HCT116 (cell line): Measurements from ENCODE around the gene KPNA1. TPM values are rescaled to one million over a fixed set of nuclear protein-coding genes. Genes with fewer than 3 reads are reported as not detected.
A peak's percentile ranks its signal among the peaks of the same experiment; 100 is the strongest.

ENCODE experiments used
- ATAC-seq: fragments of 200-7000 bp; cut with Tn5 transposase; 2 replicates; pipeline ENCODE4 v1.9.1; 2020; ENCODE audit warnings: mild to moderate bottlenecking, moderate library complexity
- BruUV-seq: library from RNA; stranded (reverse); fragments of 400-500 nt; replicated peaks from 2 replicates; lab custom pipeline; 2021; lab: Mats Ljungman, UMichigan
- CTCF ChIA-PET: fragments of 300-600 bp; sonication (Branson Sonifier 250); formaldehyde crosslinking; loops from one replicate; lab custom pipeline; 2021; ENCODE audit warnings: antibody characterized with exemption; lab: Charles Lee
- POLR2A ChIA-PET: fragments of 300-600, 350-600 bp; sonication (Branson Sonifier 250); formaldehyde crosslinking; loops from one replicate; lab custom pipeline; 2021; ENCODE audit warnings: antibody characterized with exemption; lab: Charles Lee
- RAD21 ChIA-PET, 2 experiments: fragments of 300-600 bp; sonication (Branson Sonifier 250); formaldehyde crosslinking; loops; one replicate each; lab custom pipeline; 2023; ENCODE audit warnings: low total read pairs in 2 of 2; ENCODE audit not compliant: uncharacterized antibody in 2 of 2, unreplicated experiment in 2 of 2, low non-redundant PET in 1 of 2; lab: Charles Lee
- DNase-seq: peaks from one replicate; pipeline ENCODE4 v3.0.0-alpha.2; 2010; ENCODE audit warnings: low read depth, low spot score
- H2AFZ ChIP-seq: fragments of 200-600 bp; shearing (Covaris generic), sonication (generic); 2 replicates; pipeline ENCODE4 v1.6.1; 2017; ENCODE audit warnings: low read depth, mixed run types, mixed read lengths, antibody characterized with exemption, low read length; ENCODE audit not compliant: poor library complexity, severe bottlenecking
- H3K27ac ChIP-seq: 2 replicates; pipeline ENCODE4 v1.5.1; 2012; ENCODE audit warnings: low read depth, low read length
- H3K27me3 ChIP-seq: fragments of 200-600 bp; sonication (generic); 2 replicates; pipeline ENCODE4 v1.6.1; 2016; ENCODE audit warnings: mixed run types, low read length, mixed read lengths; ENCODE audit not compliant: insufficient read depth
- H3K36me3 ChIP-seq, 2 experiments: fragments of 200-500 bp in 1 of 2; fragments of 200-600 bp in 1 of 2; sonication (Bioruptor generic) in 1 of 2; sonication (generic) in 1 of 2; 2 replicates each; pipeline versions ENCODE4 v1.5.1 to v1.6.1; 2014 to 2016; ENCODE audit warnings: low read length in 2 of 2, inconsistent platforms in 1 of 2, mixed read lengths in 1 of 2, mixed run types in 1 of 2; ENCODE audit not compliant: insufficient read depth in 2 of 2, control insufficient read depth in 1 of 2
- H3K4me1 ChIP-seq, 2 experiments: fragments of 200-600 bp in 1 of 2; sonication (generic) in 1 of 2; 2 replicates each; pipeline versions ENCODE4 v1.5.1 to v1.6.1; 2012 to 2017; ENCODE audit warnings: low read length in 2 of 2, inconsistent platforms in 1 of 2, mild to moderate bottlenecking in 1 of 2, mixed read lengths in 1 of 2, mixed run types in 1 of 2, moderate library complexity in 1 of 2; ENCODE audit not compliant: insufficient read depth in 2 of 2, control insufficient read depth in 1 of 2
- H3K4me2 ChIP-seq: fragments of 200-600 bp; sonication (generic); 2 replicates; pipeline ENCODE4 v1.6.1; 2017; ENCODE audit warnings: mixed run types, low read length, mixed read lengths
- H3K4me3 ChIP-seq, 2 experiments: fragments of 200-600 bp in 1 of 2; sonication (generic) in 1 of 2; replicated peaks in 1 of 2; 2 replicates each; pipeline ENCODE4 v1.5.1; 2011 to 2016; ENCODE audit warnings: low read length in 2 of 2, control low read depth in 1 of 2, low read depth in 1 of 2, mild to moderate bottlenecking in 1 of 2, mixed read lengths in 1 of 2, mixed run types in 1 of 2
- H3K79me2 ChIP-seq: fragments of 200-600 bp; sonication (generic); 2 replicates; pipeline ENCODE4 v1.6.1; 2017; ENCODE audit warnings: mild to moderate bottlenecking, mixed run types, low read length, moderate library complexity, mixed read lengths; ENCODE audit not compliant: insufficient read depth
- H3K9ac ChIP-seq: fragments of 200-600 bp; sonication (generic); 2 replicates; pipeline ENCODE4 v1.6.1; 2016; ENCODE audit warnings: low read length, mixed read lengths
- H3K9me2 ChIP-seq: fragments of 200-600 bp; sonication (generic), shearing (Covaris generic); 2 replicates; pipeline ENCODE4 v1.6.1; 2017; ENCODE audit warnings: mixed run types, mild to moderate bottlenecking, moderate library complexity; ENCODE audit not compliant: insufficient read depth
- H3K9me3 ChIP-seq, 2 experiments: fragments of 200-500 bp in 1 of 2; fragments of 200-600 bp in 1 of 2; sonication (Bioruptor generic) in 1 of 2; sonication (generic) in 1 of 2; 2 replicates each; pipeline ENCODE4 v1.6.1; 2014 to 2017; ENCODE audit warnings: low read length in 2 of 2, mixed read lengths in 2 of 2, inconsistent platforms in 1 of 2, low read depth in 1 of 2, mild to moderate bottlenecking in 1 of 2, mixed run types in 1 of 2, moderate library complexity in 1 of 2; ENCODE audit not compliant: control insufficient read depth in 1 of 2, insufficient read depth in 1 of 2
- H4K20me1 ChIP-seq: fragments of 200-600 bp; sonication (generic), shearing (Covaris generic); 2 replicates; pipeline ENCODE4 v1.6.1; 2017; ENCODE audit warnings: mixed run types, mild to moderate bottlenecking, moderate library complexity; ENCODE audit not compliant: insufficient read depth
- ATF3 ChIP-seq: IDR thresholded peaks from 2 replicates; pipeline ENCODE4 v1.6.1; 2012
- CBX3 ChIP-seq: IDR thresholded peaks from 2 replicates; pipeline ENCODE4 v1.6.1; 2012; ENCODE audit warnings: low read depth
- EZH2 ChIP-seq: fragments of 200-600 bp; sonication (generic); IDR thresholded peaks from 2 replicates; pipeline ENCODE4 v1.6.1; 2017; ENCODE audit warnings: antibody characterized with exemption, mixed run types
- JUND ChIP-seq: IDR thresholded peaks from 2 replicates; pipeline ENCODE4 v1.6.1; 2012
- POLR2AphosphoS5 ChIP-seq: IDR thresholded peaks from 2 replicates; pipeline ENCODE4 v1.6.1; 2011; ENCODE audit warnings: mild to moderate bottlenecking, low read depth, low read length, moderate library complexity
- SP1 ChIP-seq: IDR thresholded peaks from 2 replicates; pipeline ENCODE4 v1.6.1; 2012; ENCODE audit warnings: low read depth
- SRF ChIP-seq: IDR thresholded peaks from 2 replicates; pipeline ENCODE4 v1.6.1; 2012; ENCODE audit warnings: low read depth
- intact Hi-C: fragments of 100-400 bp; cut with micrococcal nuclease; formaldehyde crosslinking; loops from 2 replicates; pipeline ENCODE4 v1.10.0; 2022
- total RNA-seq: library from RNA; stranded (reverse); gene quantifications from one replicate; pipeline ENCODE4 v1.2.1, GENCODE V29; 2021; ENCODE audit not compliant: unreplicated experiment
- TF ChIP-seq, protein P1 (sequence below): IDR thresholded peaks from 2 replicates; pipeline ENCODE4 v1.6.1; 2011; ENCODE audit warnings: mild to moderate bottlenecking, low read length, moderate library complexity; ENCODE audit not compliant: insufficient replicate concordance; ENCODE audit errors: extremely low read depth

KPNA1 gene
- total RNA-seq, 1 experiment from 2014 or later: 73.4 TPM

DNA sequence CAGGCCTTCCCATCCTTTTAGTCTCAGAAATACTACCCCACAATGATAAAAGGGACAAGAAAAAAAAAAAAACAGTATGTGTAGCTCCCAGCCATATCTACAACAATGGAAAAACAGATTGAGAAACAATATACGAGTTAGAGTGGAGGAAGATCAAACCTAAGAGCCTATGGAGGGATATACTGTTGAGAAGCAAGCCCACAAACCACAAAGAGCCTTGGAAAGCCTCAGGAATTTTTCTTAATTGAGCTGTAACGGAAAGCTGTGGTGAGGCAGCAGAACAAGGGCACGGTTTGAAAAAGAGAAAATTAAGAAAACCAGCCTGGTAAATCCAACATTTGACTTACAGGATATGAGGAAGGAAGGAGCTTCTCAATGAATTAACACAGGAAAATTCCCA lies 21.4 kb downstream of the KPNA1 start:
- Histone ChIP-seq H3K9ac (no peak overlapping the region), H3K4me1 (peaks cover 2 to 18% of the 10 kb centered on the region in 2 experiments; a peak in 3 of 4 replicates), H3K27ac (no peak overlapping the region), H3K27me3 (no peaks in the 10 kb centered on the region), H3K79me2 (peaks cover 59% of the 10 kb centered on the region), H3K36me3 (peaks cover 3% of the 10 kb centered on the region in 2 experiments; a peak in 3 of 4 replicates), H3K4me3 (no peak overlapping the region), H3K4me2 (no peak overlapping the region), H3K9me3 (no peaks in the 10 kb centered on the region), H4K20me1 (peaks cover 7% of the 10 kb centered on the region; the same call in 1 of the 2 replicates), H2AFZ (no peak overlapping the region), H3K9me2 (no peaks in the 10 kb centered on the region)
- POLR2A ChIA-PET: no interaction called here
- RAD21 ChIA-PET: no interaction called here
- ATAC-seq: 0 out of 2 replicates have a peak, but pooled peaks have one; percentile 27
- DNase-seq: no peak
- CTCF ChIA-PET: no interaction called here
- TF ChIP-seq, protein P1, sequence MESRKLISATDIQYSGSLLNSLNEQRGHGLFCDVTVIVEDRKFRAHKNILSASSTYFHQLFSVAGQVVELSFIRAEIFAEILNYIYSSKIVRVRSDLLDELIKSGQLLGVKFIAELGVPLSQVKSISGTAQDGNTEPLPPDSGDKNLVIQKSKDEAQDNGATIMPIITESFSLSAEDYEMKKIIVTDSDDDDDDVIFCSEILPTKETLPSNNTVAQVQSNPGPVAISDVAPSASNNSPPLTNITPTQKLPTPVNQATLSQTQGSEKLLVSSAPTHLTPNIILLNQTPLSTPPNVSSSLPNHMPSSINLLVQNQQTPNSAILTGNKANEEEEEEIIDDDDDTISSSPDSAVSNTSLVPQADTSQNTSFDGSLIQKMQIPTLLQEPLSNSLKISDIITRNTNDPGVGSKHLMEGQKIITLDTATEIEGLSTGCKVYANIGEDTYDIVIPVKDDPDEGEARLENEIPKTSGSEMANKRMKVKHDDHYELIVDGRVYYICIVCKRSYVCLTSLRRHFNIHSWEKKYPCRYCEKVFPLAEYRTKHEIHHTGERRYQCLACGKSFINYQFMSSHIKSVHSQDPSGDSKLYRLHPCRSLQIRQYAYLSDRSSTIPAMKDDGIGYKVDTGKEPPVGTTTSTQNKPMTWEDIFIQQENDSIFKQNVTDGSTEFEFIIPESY: no peak
- TF ChIP-seq CBX3 (no peak), SP1 (no peak), POLR2AphosphoS5 (no peak), EZH2 (no peak), JUND (no peak), SRF (no peak), ATF3 (no peak)
- BruUV-seq: no TSS peak
- intact Hi-C loops: no loop called here
